WERI-Rb-1 (cell line): Measurements from ENCODE around the gene DNAH7.
"Not testable (repeated sequence)": the region's sequence is repeated elsewhere in the genome, so short reads cannot be mapped to it uniquely, and the experiment has no call there.

ENCODE experiments used
- DNase-seq: peaks from one replicate; pipeline ENCODE4 v3.0.0-alpha.2; 2020
- H3K27ac ChIP-seq: fragments of 250-450 bp; sonication (Bioruptor Pico); 2 replicates; pipeline ENCODE4 v1.5.1; 2020; ENCODE audit warnings: mild to moderate bottlenecking, moderate library complexity
- H3K27me3 ChIP-seq: fragments of 250-450 bp; sonication (Bioruptor Pico); 2 replicates; pipeline ENCODE4 v1.5.1; 2021; ENCODE audit warnings: mild to moderate bottlenecking, low read depth, moderate library complexity; ENCODE audit not compliant: insufficient read depth, severe bottlenecking
- H3K36me3 ChIP-seq: fragments of 250-450 bp; sonication (Bioruptor Pico); 2 replicates; pipeline ENCODE4 v1.5.1; 2020; ENCODE audit warnings: mild to moderate bottlenecking, moderate library complexity
- H3K4me3 ChIP-seq: 2 replicates; pipeline ENCODE4 v1.5.1; 2011; ENCODE audit warnings: low read depth, mild to moderate bottlenecking, control low read depth, low read length
- H3K9me3 ChIP-seq: fragments of 250-450 bp; sonication (Bioruptor Pico); 2 replicates; pipeline ENCODE4 v1.5.1; 2021; ENCODE audit warnings: mild to moderate bottlenecking, moderate library complexity; ENCODE audit not compliant: severe bottlenecking
- TF ChIP-seq, protein P1 (sequence below): IDR thresholded peaks from 2 replicates; pipeline ENCODE4 v1.5.1; 2011; ENCODE audit warnings: low read depth, mild to moderate bottlenecking, control low read depth, inconsistent platforms, low read length

DNAH7 gene

GRCh38 chr2:195937176-195937575 lies 131.5 kb downstream of the DNAH7 start:
- TF ChIP-seq, protein P1, sequence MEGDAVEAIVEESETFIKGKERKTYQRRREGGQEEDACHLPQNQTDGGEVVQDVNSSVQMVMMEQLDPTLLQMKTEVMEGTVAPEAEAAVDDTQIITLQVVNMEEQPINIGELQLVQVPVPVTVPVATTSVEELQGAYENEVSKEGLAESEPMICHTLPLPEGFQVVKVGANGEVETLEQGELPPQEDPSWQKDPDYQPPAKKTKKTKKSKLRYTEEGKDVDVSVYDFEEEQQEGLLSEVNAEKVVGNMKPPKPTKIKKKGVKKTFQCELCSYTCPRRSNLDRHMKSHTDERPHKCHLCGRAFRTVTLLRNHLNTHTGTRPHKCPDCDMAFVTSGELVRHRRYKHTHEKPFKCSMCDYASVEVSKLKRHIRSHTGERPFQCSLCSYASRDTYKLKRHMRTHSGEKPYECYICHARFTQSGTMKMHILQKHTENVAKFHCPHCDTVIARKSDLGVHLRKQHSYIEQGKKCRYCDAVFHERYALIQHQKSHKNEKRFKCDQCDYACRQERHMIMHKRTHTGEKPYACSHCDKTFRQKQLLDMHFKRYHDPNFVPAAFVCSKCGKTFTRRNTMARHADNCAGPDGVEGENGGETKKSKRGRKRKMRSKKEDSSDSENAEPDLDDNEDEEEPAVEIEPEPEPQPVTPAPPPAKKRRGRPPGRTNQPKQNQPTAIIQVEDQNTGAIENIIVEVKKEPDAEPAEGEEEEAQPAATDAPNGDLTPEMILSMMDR: no peak
- H3K36me3 ChIP-seq: no peaks in the 10 kb centered on the region
- DNase-seq: no peak

DNA sequence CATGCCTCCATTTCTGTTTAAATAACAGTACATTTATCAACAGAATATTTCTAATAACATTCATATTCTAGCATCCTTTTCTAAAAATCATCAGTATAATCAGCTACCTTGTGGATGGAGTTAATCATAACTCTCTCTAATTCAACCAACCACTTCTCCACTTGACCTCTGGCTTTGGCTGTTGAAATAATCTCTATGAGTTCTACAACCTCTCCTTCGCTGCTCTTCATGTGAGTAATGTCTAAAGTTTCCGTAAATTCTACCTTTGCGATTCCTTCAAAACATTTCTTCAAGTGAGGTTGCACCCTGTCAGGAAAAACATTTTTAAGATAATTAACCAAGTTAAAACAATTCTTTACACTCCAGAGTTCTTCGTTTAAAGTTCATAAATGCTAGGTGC lies 134.2 kb downstream of the DNAH7 start:
- H3K27ac ChIP-seq: no peak overlapping the region
- H3K9me3 ChIP-seq: no peaks in the 10 kb centered on the region
- no peaks in the 10 kb centered on the region for H3K27me3 ChIP-seq
- H3K4me3 ChIP-seq: no peak overlapping the region
- DNase-seq: no peak
- H3K36me3 ChIP-seq: no peaks in the 10 kb centered on the region
- TF ChIP-seq, protein P1: no peak

More at GRCh38 chr2:195937176-195937575, 131.5 kb downstream of the DNAH7 start:
- H3K27me3 ChIP-seq: no peaks in the 10 kb centered on the region
- no peak overlapping the region for H3K27ac ChIP-seq
- no peaks in the 10 kb centered on the region for H3K9me3 ChIP-seq
- H3K4me3 ChIP-seq: no peak overlapping the region

DNA sequence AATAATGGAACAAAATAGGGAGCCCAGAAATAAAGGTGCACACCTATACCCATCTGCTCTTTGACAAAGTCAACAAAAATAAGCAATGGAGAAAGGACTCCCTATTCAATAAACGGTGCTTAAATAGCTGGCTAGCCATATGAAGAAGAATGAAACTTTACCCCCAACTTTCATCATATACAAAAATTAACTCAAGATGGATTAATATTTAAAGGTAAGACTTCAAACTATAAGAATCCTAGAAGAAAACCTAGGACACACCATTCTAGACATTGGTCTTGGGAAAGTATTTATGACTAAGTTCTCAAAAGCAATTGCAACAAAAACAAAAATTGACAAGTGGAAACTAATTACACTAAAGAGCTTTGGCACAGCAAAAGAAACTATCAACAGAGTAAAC lies 139.1 kb downstream of the DNAH7 start:
- H3K9me3 ChIP-seq: no peaks in the 10 kb centered on the region
- H3K36me3 ChIP-seq: no peaks in the 10 kb centered on the region
- no peak overlapping the region for H3K27ac ChIP-seq
- no peak for DNase-seq
- TF ChIP-seq, protein P1: no peak
- H3K4me3 ChIP-seq: no peak overlapping the region
- no peaks in the 10 kb centered on the region for H3K27me3 ChIP-seq

DNA sequence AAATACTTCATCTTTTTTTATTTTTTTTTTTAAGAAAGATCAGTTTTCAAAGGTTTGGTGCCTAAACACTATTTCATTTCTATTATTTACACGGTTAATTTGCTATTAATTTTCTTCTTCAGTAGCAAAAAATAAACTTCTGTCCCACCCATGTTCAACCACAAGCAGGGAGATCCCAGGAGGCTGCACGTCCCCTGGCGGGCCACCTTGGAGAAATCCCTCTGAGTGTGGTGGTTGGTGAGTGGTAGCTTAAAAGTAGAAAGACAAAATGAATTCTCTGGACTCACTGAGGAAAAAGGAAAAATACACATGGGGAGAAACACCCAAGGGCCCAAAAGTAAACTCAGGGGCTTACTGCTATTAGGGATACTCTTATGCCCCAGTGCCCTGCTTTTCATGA lies 143.5 kb downstream of the DNAH7 start:
- H3K27ac ChIP-seq: no peak overlapping the region
- H3K27me3 ChIP-seq: no peaks in the 10 kb centered on the region
- no peak for DNase-seq
- H3K4me3 ChIP-seq: no peak overlapping the region
- TF ChIP-seq, protein P1: no peak
- no peaks in the 10 kb centered on the region for H3K36me3 ChIP-seq
- H3K9me3 ChIP-seq: no peaks in the 10 kb centered on the region

- DNase-seq: no peak
- TF ChIP-seq, protein P1: no peak
- no peak overlapping the region for H3K27ac ChIP-seq
- H3K4me3 ChIP-seq: no peak overlapping the region
- no peaks in the 10 kb centered on the region for H3K36me3 ChIP-seq
- no peaks in the 10 kb centered on the region for H3K9me3 ChIP-seq
- no peaks in the 10 kb centered on the region for H3K27me3 ChIP-seq
These were observed 144.7 kb downstream of the DNAH7 start for GRCh38 chr2:195923889-195924288.

GRCh38 chr2:195917021-195917600 lies 151.5 kb downstream of the DNAH7 start:
- H3K9me3 ChIP-seq, H3K4me3 ChIP-seq, DNase-seq, H3K36me3 ChIP-seq, H3K27me3 ChIP-seq, H3K27ac ChIP-seq: not testable (repeated sequence)
